Nephron progenitor cell (in vitro differentiated cells): ENCODE results near the gene FXR1.

ENCODE experiments used
- DNase-seq: peaks from one replicate; pipeline ENCODE4 v3.0.0; 2021
- H3K27ac Mint-ChIP-seq: 2 replicates; pipeline ENCODE4 v1.8.0; 2021; ENCODE audit warnings: mild to moderate bottlenecking, moderate library complexity, mixed read lengths
- H3K27me3 Mint-ChIP-seq: 2 replicates; pipeline ENCODE4 v1.8.0; 2021; ENCODE audit warnings: mild to moderate bottlenecking, low read depth, mixed read lengths; ENCODE audit not compliant: poor library complexity
- H3K36me3 Mint-ChIP-seq: 2 replicates; pipeline ENCODE4 v1.8.0; 2021; ENCODE audit warnings: low read depth, mixed read lengths
- H3K4me1 Mint-ChIP-seq: 2 replicates; pipeline ENCODE4 v1.8.0; 2021; ENCODE audit warnings: mixed read lengths
- H3K4me3 Mint-ChIP-seq: 2 replicates; pipeline ENCODE4 v1.8.0; 2021; ENCODE audit warnings: mild to moderate bottlenecking, moderate library complexity, mixed read lengths
- H3K9me3 Mint-ChIP-seq: 2 replicates; pipeline ENCODE4 v1.8.0; 2021; ENCODE audit warnings: mild to moderate bottlenecking, moderate library complexity, mixed read lengths
- TF ChIP-seq, protein P1 (sequence below): fragments of 200-600 bp; sonication (generic); IDR thresholded peaks from 2 replicates; pipeline ENCODE4 v1.5.0; 2021; ENCODE audit warnings: antibody characterized with exemption

FXR1 gene

DNA sequence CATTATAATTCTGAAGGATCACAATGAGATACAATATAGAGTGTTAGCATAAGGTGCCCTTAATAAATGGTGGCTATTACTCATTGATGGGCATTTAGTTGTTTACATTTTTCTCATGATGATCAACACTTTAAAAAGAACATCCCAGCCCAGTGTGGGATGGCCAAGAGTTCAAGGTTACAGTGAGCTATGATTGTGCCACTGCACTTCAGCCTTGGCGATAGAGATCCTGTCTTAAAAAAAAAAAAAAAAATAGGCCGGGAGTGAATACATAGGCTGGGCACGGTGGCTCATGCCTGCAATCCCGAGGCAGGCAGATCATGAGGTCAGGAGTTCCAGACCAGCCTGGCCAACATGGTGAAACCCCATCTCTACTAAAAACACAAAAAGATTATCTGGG, 1.6 kb upstream of the FXR1 start:
- TF ChIP-seq, protein P1, sequence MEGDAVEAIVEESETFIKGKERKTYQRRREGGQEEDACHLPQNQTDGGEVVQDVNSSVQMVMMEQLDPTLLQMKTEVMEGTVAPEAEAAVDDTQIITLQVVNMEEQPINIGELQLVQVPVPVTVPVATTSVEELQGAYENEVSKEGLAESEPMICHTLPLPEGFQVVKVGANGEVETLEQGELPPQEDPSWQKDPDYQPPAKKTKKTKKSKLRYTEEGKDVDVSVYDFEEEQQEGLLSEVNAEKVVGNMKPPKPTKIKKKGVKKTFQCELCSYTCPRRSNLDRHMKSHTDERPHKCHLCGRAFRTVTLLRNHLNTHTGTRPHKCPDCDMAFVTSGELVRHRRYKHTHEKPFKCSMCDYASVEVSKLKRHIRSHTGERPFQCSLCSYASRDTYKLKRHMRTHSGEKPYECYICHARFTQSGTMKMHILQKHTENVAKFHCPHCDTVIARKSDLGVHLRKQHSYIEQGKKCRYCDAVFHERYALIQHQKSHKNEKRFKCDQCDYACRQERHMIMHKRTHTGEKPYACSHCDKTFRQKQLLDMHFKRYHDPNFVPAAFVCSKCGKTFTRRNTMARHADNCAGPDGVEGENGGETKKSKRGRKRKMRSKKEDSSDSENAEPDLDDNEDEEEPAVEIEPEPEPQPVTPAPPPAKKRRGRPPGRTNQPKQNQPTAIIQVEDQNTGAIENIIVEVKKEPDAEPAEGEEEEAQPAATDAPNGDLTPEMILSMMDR: no peak
- DNase-seq: no peak
- Mint-ChIP-seq H3K36me3 (peaks cover 13% of the 10 kb centered on the region), H3K9me3 (peaks cover 10% of the 10 kb centered on the region), H3K27ac (no peak overlapping the region), H3K4me3 (peak overlapping the region; percentile 30), H3K27me3 (peaks cover 20% of the 10 kb centered on the region), H3K4me1 (peaks cover 27% of the 10 kb centered on the region)

DNA sequence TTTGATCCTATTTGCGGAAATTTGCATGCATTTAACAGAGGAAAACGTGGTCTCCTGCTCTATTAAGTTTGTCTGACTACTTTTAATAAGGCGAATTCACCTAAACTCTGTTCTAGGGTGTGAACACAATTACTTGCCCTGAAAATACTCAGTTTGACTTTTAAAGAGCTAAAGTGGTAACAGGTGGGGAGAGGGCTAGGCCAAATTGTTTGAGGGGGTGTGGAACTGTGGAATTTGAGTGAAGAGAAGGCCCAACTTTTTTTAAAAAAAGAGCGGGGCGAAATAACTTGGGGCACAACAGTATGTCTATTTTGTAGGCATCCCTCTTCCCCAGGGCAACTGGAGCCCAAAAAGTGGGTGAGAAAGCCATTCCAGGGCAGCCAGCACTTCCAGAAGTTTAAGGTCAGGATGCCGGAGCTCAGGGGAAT, 580 bp upstream of the FXR1 start:
- Mint-ChIP-seq H3K36me3 (peaks cover 23% of the 10 kb centered on the region), H3K27me3 (peaks cover 17% of the 10 kb centered on the region), H3K9me3 (peaks cover 8% of the 10 kb centered on the region), H3K4me1 (peaks cover 27% of the 10 kb centered on the region), H3K27ac (peak overlapping the region; percentile 100), H3K4me3 (peak overlapping the region; percentile 98)
- DNase-seq: no peak
- TF ChIP-seq, protein P1: no peak

DNA sequence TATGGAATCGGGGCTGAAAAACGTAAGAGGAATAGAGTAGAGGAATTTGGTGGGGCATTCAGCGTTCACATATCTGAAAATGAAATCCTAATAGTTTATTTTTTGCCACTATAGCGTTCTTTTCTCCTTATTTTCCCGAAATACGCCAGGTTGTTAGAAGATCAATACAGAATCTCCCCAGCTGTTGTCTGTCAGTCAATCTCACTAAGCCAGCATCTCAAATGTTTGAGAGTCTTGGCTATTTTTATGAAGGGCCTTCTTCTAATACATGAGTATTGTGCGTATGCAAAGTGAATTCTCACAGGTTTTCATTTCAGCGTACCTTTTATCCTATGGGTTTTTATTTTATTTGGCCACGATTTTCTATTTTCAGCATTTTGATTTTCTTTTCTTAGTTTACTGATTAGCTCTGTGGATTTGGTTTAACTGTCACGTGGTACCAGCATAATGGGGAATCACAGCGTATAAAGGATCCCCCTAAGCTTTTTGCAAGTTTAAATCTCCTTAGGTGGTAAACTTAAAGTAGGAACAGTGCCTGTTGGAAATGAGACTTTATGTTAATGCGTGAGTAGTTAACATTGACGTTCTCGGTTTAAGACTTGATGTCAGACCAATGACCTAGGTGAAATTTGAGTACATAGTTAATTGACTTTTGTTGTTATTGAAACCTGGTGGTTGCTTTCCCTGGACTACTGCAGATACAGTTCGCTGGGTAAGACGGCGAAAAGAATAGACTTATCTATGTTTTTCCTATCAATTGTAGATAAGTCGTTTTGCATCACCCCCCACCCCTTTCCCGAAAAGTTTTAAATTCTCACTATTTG, 1.3 kb downstream of the FXR1 start:
- TF ChIP-seq, protein P1: no peak

DNA sequence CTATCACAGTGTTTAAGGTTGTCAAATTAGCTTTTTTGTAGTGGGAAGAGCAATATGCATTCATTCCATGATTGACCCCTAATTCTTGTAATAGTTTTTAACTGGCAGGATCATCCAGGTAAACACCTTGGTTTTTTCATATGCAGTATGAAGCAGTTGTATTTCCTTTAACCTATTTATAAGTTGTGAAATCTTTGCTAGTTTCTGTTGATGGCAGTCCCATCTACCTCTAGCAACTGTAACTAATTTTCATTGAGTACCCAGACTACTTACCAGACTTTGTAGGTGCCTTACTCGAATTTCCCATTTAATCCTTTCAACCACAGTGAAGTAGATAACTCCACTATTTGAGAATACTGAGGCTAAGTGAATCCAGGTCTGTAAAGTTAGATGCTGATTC, 6.1 kb downstream of the FXR1 start:
- no peak overlapping the region for H3K4me3 Mint-ChIP-seq
- H3K36me3 Mint-ChIP-seq: peaks cover 83% of the 10 kb centered on the region
- TF ChIP-seq, protein P1: no peak
- no peak for DNase-seq
- H3K4me1 Mint-ChIP-seq: peaks cover 20% of the 10 kb centered on the region
- H3K27me3 Mint-ChIP-seq: no peaks in the 10 kb centered on the region
- H3K27ac Mint-ChIP-seq: no peak overlapping the region
- peaks cover 34% of the 10 kb centered on the region for H3K9me3 Mint-ChIP-seq

More for the DNA sequence above, 1.3 kb downstream of the FXR1 start:
- H3K9me3 Mint-ChIP-seq: peaks cover 15% of the 10 kb centered on the region
- peaks cover 9% of the 10 kb centered on the region for H3K27me3 Mint-ChIP-seq
- no peak for DNase-seq
- H3K4me3 Mint-ChIP-seq: peak overlapping the region; percentile 98
- H3K27ac Mint-ChIP-seq: peak overlapping the region; percentile 100
- peaks cover 27% of the 10 kb centered on the region for H3K4me1 Mint-ChIP-seq
- H3K36me3 Mint-ChIP-seq: peaks cover 42% of the 10 kb centered on the region

DNA sequence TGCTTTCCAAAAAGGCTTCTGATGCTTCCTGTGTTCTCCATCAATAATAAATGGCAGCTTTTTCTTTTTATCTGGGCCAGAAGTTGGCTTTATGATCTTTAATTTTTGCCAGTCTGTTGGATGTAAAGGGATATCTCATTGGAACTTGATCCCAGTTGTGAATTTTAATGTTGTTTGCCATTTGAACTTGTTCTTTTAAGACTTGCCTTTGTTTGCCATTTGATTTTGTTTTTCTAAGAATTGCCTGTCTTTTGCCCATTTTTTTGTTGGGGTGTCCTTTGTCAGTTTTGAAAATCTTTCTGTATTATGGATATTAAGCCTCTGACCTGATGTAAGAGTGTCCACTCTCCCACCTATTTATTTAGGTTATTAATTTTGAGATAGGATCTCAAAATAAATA, 9.8 kb downstream of the FXR1 start:
- no peak overlapping the region for H3K27ac Mint-ChIP-seq
- TF ChIP-seq, protein P1: no peak
- peaks cover 88% of the 10 kb centered on the region for H3K36me3 Mint-ChIP-seq
- no peak for DNase-seq
- H3K4me1 Mint-ChIP-seq: no peaks in the 10 kb centered on the region
- no peaks in the 10 kb centered on the region for H3K27me3 Mint-ChIP-seq
- H3K4me3 Mint-ChIP-seq: no peak overlapping the region
- H3K9me3 Mint-ChIP-seq: peaks cover 48% of the 10 kb centered on the region

DNA sequence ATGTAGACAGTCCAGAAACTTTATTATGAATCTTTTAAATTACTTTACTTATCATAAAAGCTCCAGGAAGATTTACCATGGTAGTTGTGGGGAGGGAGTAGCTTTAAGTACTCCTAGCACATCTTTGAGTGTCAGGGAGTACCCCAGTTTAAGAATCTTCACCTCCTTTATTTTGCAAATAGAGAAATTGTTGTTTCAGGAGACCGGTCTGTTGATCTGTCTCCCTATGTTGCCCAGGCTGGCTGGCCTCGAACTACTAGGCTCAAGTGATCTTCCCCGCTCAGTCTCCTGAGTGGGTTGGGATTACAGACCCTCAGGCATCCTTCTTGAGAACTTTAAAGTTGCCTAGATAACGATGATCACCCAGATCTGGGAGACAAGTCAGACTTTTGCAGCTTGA, 11.1 kb downstream of the FXR1 start:
- Mint-ChIP-seq H3K9me3 (peaks cover 58% of the 10 kb centered on the region), H3K36me3 (peaks cover 88% of the 10 kb centered on the region), H3K4me1 (no peaks in the 10 kb centered on the region), H3K4me3 (no peak overlapping the region), H3K27me3 (no peaks in the 10 kb centered on the region), H3K27ac (no peak overlapping the region)
- TF ChIP-seq, protein P1: no peak
- no peak for DNase-seq
